GM12874 (cell line): ENCODE measurements around the gene SMCR8.

Source experiments
- CTCF ChIP-seq: IDR thresholded peaks from 2 replicates; pipeline ENCODE4 v1.5.1; 2011; ENCODE audit warnings: low read depth, mild to moderate bottlenecking, control low read depth, low read length, moderate library complexity; ENCODE audit not compliant: insufficient read depth

Gene SMCR8

GRCh38 chr17:18314731-18315561 is at the start of gene SMCR8, which contains the start of gene TOP3A:
Gene SMCR8, plus strand, starts transcription at chr17:18315293. Its CDS starts 497 bp downstream, at chr17:18315790.
Gene TOP3A, minus strand, starts transcription at chr17:18314994. Its CDS starts 216 bp downstream, at chr17:18314778.
- no peak for TF ChIP-seq CTCF

GRCh38 chr17:18267366-18267765 is 47.7 kb upstream of the SMCR8 start:
- TF ChIP-seq CTCF = no peak

- TF ChIP-seq CTCF = no peak
Observed at GRCh38 chr17:18267927-18268711, 47.0 kb upstream of the SMCR8 start.

- TF ChIP-seq CTCF = no peak
Observed at GRCh38 chr17:18270046-18270931, 44.8 kb upstream of the SMCR8 start.

- TF ChIP-seq CTCF = no peak
Observed at GRCh38 chr17:18277076-18277475, 38.0 kb upstream of the SMCR8 start.

- no peak for TF ChIP-seq CTCF
Observed at GRCh38 chr17:18278867-18279266, 36.2 kb upstream of the SMCR8 start.
